Cardiac muscle cell (in vitro differentiated cells and primary cell): ENCODE results near the gene PTDSS2. TPM values are rescaled to one million over a fixed set of nuclear protein-coding genes. Genes with fewer than 3 reads are reported as not detected.
"Not testable (repeated sequence)": the region's sequence is repeated elsewhere in the genome, so short reads cannot be mapped to it uniquely, and the experiment has no call there.

Experiments used
- DNase-seq, 2 donors: peaks; one replicate each; pipeline versions ENCODE4 v3.0.0 to v3.0.0-alpha.2; 2010 to 2017; ENCODE audit warnings: low read depth in 1 of 2, low spot score in 1 of 2
- H3K27ac ChIP-seq: fragments of 200-600 bp; sonication (generic); 2 replicates; pipeline ENCODE4 v1.5.1; 2016
- H3K27me3 ChIP-seq: fragments of 200-600 bp; sonication (generic); 2 replicates; pipeline ENCODE4 v1.6.0; 2016; ENCODE audit warnings: control low read depth
- H3K36me3 ChIP-seq: fragments of 200-600 bp; sonication (generic); 2 replicates; pipeline ENCODE4 v1.5.1; 2016; ENCODE audit warnings: control low read depth
- H3K4me1 ChIP-seq: fragments of 200-600 bp; sonication (generic); 2 replicates; pipeline ENCODE4 v1.8.1; 2017; ENCODE audit warnings: low read depth, mild to moderate bottlenecking, mixed run types
- H3K4me3 ChIP-seq: fragments of 200-600 bp; sonication (generic); 2 replicates; pipeline ENCODE4 v1.5.1; 2016; ENCODE audit warnings: mild to moderate bottlenecking
- H3K9me3 ChIP-seq: fragments of 200-600 bp; sonication (generic); 2 replicates; pipeline ENCODE4 v1.5.1; 2017; ENCODE audit warnings: low read depth, mild to moderate bottlenecking, control low read depth
- polyA plus RNA-seq: library from polyadenylated mRNA; unstranded; fragments of >200 nt; fragmentation: Nextera tagmentation; extraction: Ambion mirVana; gene quantifications from 2 replicates; pipeline ENCODE4 v1.2.1, GENCODE V29; 2016
- total RNA-seq: library from RNA; depleted of rRNA; stranded (reverse); fragments of >200 nt; gene quantifications from 2 replicates; pipeline ENCODE4 v1.2.3, GENCODE V29; 2016
- TF ChIP-seq, protein P1 (sequence below): IDR thresholded peaks from 2 replicates; pipeline ENCODE4 v1.5.1; 2012; ENCODE audit warnings: low read depth, mild to moderate bottlenecking, low read length

The PTDSS2 gene
- total RNA-seq (178 and 202 TPM in 2 replicates), polyA plus RNA-seq (69.6 and 83.1 TPM in 2 replicates)

DNA sequence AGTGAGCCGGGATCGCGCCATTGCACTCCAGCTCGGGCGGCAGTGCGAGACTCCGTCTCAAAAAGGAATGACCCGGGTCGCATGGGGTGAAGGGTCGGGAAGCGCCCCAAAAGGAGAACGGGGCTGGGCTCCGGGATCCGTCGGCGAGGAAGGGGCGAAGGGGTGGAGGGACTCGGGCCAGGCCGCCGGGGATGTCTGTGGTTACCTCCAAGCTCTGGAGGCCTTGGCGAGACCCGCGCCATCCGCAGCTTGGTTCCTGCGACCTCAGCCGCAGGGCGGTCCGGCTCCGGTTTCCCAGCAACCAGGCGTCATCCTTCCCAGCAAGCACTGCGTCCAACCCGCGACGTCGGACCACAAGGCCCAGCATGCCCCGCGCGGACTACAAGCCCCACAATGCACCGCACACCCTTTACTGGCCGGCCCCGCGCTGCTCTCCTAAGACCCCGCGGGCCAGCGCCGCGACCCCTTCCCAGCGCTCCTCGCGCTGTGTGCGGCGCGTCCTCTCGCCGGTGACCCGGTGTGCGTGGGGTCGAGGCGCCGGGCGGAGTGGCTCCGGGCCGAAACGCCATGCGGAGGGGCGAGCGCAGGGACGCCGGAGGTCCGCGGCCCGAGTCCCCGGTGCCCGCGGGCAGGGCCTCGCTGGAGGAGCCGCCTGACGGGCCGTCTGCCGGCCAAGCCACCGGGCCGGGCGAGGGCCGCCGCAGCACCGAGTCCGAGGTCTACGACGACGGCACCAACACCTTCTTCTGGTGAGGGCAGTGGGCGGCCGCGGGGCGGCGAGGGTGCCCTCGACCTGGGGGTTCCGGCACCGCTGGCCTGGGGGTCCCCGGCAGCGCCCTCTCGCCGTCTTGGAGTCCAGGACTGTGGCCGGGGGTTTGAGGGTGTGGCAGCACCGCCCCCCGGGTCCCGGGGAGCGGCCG, at the start of gene PTDSS2:
Gene PTDSS2 (plus strand): TSS at position 391 of the 920 bp plus-strand sequence. CDS start 177 bp downstream, at position 568.
- TF ChIP-seq, protein P1, sequence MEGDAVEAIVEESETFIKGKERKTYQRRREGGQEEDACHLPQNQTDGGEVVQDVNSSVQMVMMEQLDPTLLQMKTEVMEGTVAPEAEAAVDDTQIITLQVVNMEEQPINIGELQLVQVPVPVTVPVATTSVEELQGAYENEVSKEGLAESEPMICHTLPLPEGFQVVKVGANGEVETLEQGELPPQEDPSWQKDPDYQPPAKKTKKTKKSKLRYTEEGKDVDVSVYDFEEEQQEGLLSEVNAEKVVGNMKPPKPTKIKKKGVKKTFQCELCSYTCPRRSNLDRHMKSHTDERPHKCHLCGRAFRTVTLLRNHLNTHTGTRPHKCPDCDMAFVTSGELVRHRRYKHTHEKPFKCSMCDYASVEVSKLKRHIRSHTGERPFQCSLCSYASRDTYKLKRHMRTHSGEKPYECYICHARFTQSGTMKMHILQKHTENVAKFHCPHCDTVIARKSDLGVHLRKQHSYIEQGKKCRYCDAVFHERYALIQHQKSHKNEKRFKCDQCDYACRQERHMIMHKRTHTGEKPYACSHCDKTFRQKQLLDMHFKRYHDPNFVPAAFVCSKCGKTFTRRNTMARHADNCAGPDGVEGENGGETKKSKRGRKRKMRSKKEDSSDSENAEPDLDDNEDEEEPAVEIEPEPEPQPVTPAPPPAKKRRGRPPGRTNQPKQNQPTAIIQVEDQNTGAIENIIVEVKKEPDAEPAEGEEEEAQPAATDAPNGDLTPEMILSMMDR: no peak
- peaks cover 18% of the 10 kb centered on the region for H3K4me1 ChIP-seq
- H3K27ac ChIP-seq: peak within 1 kb of the TSS; percentile 89

DNA sequence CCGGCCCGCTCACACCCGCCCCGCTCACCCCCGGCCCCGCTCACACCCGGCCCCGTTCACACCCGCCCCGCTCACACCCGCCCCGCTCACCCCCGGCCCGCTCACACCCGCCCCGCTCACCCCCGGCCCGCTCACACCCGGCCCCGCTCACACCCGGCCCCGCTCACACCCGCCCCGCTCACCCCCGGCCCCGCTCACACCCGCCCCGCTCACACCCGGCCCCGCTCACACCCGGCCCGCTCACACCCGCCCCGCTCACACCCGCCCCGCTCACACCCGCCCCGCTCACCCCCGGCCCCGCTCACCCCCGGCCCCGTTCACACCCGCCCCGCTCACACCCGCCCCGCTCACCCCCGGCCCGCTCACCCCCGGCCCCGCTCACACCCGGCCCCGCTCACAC, 48.9 kb upstream of the PTDSS2 start:
- H3K27ac ChIP-seq, DNase-seq, H3K36me3 ChIP-seq, H3K27me3 ChIP-seq, H3K4me3 ChIP-seq, H3K9me3 ChIP-seq, H3K4me1 ChIP-seq: not testable (repeated sequence)

More for the DNA sequence above, at the start of gene PTDSS2:
- Histone ChIP-seq H3K9me3 (no peaks in the 10 kb centered on the region), H3K36me3 (no peaks in the 10 kb centered on the region), H3K27me3 (no peaks in the 10 kb centered on the region), H3K4me3 (peak within 1 kb of the TSS; percentile 91)
- DNase-seq: peak; percentile 97 to 98

DNA sequence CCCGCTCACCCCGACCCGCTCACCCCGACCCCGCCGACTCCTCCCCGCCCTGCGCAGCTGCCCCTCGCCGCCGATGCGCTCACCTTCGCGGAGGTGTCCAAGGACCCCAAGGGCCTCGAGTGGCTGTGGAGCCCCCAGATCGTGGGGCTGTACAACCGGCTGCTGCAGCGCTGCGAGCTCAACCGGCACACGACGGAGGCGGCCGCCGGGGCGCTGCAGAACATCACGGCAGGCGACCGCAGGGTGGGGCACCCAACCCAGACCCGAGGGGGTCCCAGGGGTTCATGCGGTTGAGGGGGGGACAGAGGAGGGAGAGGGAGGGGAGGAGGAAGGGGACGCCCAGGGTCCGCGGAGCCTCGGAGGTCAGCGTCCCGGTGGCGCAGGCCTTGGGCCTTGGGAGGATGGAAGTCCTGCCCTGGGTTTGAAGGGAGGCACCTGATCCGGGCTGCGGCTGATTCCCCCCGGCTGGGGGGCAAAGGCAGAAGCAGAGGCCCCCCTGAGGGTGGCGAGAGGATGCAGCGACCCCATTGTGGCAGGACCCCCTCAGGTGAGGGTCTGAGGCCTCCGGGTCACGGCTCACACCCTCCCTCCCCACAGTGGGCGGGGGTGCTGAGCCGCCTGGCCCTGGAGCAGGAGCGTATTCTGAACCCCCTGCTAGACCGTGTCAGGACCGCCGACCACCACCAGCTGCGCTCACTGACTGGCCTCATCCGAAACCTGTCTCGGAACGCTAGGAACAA, 46.9 kb upstream of the PTDSS2 start:
- TF ChIP-seq, protein P1: no peak
- H3K9me3 ChIP-seq: no peaks in the 10 kb centered on the region
- no peaks in the 10 kb centered on the region for H3K4me1 ChIP-seq
- DNase-seq: no peak
- H3K27me3 ChIP-seq: no peaks in the 10 kb centered on the region
- no peak overlapping the region for H3K4me3 ChIP-seq
- H3K27ac ChIP-seq: no peak overlapping the region
- no peaks in the 10 kb centered on the region for H3K36me3 ChIP-seq

DNA sequence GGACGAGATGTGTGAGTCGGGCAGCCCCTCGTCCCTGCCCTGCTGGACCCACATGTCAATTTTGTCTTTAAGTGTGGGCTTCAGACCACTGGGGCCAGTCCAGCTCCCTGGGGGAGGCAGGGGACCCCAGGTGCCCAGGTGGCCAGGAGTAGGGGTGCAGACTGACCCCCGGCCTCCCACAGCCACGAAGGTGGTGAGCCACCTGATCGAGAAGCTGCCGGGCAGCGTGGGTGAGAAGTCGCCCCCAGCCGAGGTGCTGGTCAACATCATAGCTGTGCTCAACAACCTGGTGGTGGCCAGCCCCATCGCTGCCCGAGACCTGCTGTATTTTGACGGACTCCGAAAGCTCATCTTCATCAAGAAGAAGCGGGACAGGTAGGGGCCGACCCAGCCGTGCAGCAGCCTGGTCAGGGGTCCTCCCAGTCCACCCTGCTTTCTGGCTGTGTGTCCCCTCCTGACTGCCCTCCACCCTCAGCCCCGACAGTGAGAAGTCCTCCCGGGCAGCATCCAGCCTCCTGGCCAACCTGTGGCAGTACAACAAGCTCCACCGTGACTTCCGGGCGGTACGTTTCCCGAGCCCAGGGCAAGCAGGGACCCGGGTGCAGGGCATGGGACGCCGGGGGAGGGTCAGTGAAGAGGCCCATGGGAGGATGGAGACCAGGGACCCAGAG, 46.2 kb upstream of the PTDSS2 start:
- TF ChIP-seq, protein P1: no peak

GRCh38 chr11:404551-405264, 45.4 kb upstream of the PTDSS2 start:
- H3K4me3 ChIP-seq: no peak overlapping the region
- no peak for DNase-seq
- no peaks in the 10 kb centered on the region for H3K27me3 ChIP-seq
- H3K27ac ChIP-seq: no peak overlapping the region
- no peaks in the 10 kb centered on the region for H3K36me3 ChIP-seq
- H3K9me3 ChIP-seq: no peaks in the 10 kb centered on the region
- TF ChIP-seq, protein P1: no peak
- no peaks in the 10 kb centered on the region for H3K4me1 ChIP-seq

More for the DNA sequence above, 46.2 kb upstream of the PTDSS2 start:
- no peak for DNase-seq
- H3K27ac ChIP-seq: no peak overlapping the region
- no peak overlapping the region for H3K4me3 ChIP-seq
- H3K9me3 ChIP-seq: no peaks in the 10 kb centered on the region
- no peaks in the 10 kb centered on the region for H3K36me3 ChIP-seq
- no peaks in the 10 kb centered on the region for H3K27me3 ChIP-seq
- no peaks in the 10 kb centered on the region for H3K4me1 ChIP-seq
